ENCODE data around the gene PTPRT.
"Not testable (repeated sequence)": the region's sequence is repeated elsewhere in the genome, so short reads cannot be mapped to it uniquely, and the experiment has no call there.

Gene PTPRT

DNA sequence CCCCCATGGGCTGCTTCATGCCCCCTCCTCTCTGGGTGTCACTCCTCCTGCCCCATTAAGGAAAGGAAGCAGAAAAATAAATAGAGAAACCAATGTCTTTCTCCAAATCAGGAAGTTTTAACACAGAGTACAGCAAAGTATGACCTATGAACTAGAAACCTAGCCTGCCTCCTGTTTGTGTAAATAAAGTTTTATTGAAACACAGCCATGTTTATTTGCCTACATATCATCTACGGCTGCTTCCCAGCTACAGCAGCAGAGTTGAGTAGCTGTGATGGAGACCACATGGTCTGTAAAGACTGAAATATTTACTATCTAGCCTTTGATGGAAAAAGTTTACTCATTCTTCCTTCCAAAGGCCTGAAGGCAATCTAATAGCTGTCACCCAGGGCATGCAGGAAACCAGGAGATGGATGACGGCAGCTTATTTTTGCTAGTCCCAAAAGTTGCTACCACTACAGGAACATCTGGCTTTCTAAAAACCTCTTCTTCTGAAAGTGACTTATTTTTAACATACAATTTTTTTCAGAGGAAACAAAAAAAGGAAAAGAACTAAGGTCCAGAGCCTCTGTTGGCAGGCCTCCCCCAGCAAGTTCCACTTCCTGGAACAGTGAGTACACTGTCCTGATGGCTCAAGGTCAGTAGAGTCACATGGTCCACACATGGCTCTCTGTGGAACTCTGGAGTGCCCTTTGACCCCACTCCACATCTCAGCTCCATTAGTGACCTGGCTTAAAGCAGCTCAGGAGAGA lies 287.8 kb downstream of the PTPRT start:
- no peak for DNase-seq

DNA sequence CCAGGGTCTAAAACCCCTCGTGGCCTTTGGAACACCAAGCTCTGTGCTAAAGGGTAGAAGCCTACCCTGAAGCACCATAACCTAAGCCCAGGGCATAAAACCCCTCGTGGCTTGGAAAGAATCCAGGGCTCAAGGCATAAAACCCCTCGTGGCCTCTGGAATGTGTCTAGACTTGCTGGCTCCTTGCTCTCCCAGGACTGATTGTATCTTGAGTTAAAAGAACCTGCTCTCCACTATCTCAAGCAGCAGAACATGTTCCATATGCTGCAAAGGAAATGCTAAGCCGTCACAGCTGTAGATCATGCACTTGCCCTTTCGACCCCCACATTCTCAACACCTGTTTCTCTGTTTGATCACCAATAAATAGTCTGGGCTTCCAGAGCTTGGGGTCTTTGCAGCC lies 288.9 kb downstream of the PTPRT start:
- DNase-seq: not testable (repeated sequence)

GRCh38 chr20:42895020-42895419 lies 294.7 kb downstream of the PTPRT start:
- DNase-seq: no peak

DNA sequence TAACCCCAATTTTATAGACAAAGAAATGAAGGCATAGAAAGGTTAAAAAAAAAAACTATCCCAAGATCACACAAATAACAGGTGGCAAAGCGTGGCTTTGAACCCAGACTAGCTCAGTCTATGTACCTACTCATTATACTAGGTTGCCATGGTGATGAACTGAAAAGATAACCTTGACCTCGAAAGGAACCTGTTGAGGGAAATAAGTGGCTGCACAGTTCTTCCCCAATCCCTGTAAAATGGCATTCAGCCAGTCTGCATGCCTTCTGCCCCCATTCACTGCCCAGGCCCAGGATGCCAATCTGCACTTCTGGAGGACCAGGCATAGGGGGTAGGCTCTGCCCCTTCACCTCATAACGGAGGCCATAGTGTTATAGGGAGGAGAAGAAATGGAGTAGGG lies 295.2 kb downstream of the PTPRT start:
- no peak for DNase-seq

DNA sequence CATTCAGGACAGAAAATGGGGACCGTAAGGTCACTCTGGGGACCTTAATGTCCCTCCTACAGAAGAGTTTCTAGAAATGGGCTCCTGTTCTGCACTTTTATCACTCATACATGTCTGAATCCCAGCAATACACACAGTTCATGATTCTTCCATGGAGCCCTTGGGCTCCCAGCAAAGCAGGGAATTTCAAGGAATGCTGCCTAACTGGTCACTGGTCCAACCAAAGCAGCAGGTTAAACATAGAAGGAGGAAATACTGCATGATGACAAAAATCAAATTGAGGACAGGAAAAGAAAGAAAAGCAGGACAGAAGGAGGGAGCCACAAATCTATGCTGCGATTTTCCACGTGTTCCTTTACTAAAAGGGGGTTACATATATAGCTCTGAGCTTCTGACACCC lies 300.2 kb downstream of the PTPRT start:
- no peak for DNase-seq

GRCh38 chr20:42887281-42887680 lies 302.4 kb downstream of the PTPRT start:
- DNase-seq: no peak

GRCh38 chr20:42886801-42887200 lies 302.9 kb downstream of the PTPRT start:
- DNase-seq: no peak

DNA sequence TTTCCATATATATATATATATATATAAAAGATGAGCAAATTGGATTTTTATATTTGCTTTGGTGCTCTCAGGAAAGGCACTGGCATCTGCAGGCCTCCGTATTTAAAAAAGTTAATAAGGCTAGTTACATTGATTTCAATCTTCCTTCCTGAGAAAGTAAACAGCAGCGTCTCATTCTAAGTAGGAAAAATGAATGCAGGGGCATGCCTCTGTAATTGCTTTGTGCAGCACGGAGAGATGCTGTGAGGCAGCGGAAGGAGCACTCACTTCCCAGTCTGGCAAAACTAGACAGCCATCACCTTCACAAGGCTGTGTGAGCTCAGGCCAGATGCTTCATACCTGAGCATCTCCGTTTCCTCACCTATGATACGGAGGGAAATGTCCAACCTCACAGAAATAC lies 303.7 kb downstream of the PTPRT start:
- DNase-seq: no peak

DNA sequence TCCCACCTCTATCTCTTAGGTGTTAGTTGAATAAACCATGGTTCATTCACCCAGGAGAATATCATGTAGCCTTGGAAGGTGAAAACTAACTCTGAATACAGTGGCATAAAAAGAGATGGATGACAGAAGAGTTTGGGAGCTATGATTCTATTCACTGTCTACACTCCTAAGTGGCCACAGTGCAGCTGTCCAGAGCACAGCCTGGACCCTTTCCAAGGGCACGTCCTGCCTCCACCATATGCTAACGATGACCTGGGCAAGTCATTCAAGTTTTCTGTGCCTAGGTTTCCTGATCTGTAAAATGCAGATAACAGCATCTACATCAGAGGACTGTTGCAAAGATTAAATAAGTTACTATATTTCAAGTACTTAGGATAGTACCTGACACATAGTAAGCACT lies 314.1 kb downstream of the PTPRT start:
- DNase-seq: no peak

GRCh38 chr20:42873259-42873658 lies 316.4 kb downstream of the PTPRT start:
- no peak for DNase-seq

DNA sequence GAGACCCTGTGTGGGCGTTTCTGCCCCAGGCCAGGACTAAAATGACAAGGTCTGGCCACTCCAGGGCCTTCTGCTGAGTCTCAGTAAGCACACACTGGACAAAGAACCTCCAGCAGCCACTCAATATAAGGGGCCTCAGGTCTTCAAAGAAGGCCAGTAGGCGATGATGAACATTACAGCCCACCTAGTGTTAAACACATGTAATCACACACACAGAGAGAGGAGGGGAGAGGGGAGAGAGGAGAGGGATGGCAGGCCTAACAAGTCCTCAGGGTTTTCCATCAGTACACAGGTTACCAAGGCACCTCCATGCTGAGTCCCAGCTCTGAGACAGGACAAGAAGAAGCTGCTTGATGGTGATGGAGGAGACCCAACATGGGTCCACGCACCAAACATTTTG lies 325.6 kb downstream of the PTPRT start:
- no peak for DNase-seq

DNA sequence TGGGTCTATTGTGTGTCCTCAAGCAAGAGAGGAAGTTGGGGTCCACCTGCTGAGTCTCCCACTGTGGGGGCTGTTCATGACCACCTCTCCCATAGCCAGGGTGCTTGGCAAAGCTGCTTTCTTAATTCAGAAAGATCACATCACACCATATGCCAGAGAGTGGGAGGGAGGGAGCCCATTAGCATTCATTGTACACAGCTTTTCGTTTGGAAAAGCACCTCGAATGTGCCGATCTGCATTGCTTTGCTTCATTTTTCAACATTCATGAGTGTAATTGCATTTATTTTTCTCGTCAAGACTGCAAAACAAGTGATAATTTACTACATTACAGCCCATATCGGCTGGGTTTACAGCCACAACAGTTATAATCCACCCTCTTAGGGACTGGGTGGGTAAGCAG lies 327.3 kb downstream of the PTPRT start:
- DNase-seq: no peak

DNA sequence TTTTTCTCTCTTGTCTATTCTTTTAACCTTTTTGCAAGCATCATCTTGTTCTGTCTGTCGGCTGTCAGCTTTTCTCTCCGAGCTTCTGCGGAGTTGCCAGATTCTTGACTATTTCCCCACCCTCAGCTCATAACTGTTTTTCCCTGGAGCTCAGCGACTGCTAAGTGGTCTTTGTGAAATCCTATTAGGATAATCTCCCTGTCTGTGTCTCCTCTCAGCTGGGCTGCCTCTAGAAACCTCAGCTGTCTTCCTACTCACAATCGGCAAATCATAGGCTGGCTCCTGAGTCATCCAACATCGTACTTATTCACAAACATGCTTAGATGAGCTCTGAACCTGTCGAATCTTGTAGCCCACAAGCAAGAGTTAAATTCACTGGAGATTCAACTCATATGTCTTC lies 332.3 kb downstream of the PTPRT start:
- no peak for DNase-seq

DNA sequence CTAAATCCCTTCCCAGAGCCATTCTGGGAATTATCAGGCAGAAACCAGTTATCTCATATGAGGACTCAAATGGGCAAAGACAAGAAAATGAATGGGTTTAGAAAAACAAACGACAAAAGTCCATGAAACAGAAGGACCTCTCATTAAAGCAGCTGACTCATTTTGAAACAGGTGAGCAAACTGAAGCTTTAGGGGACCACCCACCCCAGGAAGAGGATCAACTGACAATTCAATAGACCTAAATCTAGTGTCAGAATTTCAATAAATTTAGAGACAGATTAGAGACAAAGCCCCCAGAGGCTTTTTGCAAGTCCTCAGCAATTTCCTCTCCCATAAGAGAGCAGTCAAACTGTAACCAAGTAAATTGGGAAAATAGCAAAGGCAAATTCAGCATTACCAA lies 333.8 kb downstream of the PTPRT start:
- no peak for DNase-seq

DNA sequence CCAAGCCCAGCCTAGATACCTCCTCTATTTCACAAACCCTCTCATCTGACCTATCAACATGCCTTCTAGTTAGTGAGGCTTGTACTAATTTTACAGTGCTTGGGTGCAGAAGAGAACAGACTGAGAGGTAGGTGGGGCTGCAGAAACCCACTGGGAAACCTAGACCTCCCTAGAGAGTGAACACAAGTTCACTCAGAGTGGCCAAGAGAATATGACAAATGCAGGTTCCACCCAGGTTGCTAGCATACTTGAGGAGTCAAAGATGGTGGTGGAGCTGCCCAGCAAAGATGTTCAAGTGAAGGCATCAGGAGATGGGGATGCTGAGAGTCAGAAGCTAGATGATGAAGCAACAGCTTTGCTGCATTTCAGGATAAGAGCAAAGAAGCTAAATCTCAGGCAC lies 337.0 kb downstream of the PTPRT start:
- DNase-seq: no peak

DNA sequence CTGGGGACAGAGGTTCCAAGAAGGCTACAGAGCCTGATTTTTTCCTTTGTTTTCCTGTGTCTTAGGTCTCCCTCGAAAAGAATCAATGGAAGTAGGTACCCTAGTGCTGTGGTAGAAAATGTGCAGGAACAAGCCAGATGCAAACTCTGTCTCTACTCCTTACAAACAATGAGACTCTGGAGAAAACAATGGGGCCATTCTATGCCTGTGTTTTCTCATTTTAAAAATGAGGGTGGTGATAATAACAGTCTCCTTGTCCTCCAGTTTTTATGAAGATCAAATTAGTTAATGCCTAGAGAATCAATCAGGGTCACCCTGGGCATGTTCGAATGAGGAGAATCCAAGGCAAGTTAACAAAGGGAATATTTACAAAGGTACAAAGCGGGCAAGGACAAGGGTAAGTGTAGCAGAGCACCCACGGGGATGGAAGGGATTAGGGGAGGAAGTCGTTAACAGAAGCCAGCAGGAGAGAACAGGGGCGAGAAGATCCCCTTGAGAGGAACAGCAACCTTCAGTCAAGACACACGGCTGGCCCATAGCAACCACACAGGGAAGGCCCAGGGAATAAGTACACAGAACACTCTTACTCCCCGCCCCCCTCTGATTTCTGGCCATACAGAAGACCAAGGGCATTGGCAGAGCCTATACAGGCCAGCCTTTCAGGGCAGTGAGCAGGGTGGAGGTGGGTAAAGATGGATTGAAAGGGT lies 342.8 kb downstream of the PTPRT start:
- DNase-seq: no peak

GRCh38 chr20:42844751-42845150 lies 345.0 kb downstream of the PTPRT start:
- DNase-seq: no peak

GRCh38 chr20:42837456-42837855 lies 352.2 kb downstream of the PTPRT start:
- DNase-seq: no peak

DNA sequence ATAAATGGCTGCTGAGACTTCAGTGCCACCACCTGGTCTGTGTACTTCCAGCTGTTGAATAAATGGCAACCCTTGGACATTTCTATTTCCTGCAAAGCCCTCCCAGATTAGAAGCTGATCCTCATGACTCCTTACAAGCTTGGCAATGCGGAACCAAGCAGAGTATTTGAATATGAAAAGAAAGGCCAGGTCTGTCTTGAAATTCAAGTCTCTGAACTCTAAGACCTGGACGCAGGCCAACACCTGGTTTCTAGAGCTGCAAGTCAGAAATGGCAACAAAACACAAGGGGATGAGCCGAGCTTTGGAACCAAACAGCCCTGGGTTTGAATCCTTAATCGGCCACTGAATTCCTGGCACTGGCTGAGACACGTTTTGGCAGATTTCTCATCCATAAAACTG lies 353.4 kb downstream of the PTPRT start:
- DNase-seq: no peak

DNA sequence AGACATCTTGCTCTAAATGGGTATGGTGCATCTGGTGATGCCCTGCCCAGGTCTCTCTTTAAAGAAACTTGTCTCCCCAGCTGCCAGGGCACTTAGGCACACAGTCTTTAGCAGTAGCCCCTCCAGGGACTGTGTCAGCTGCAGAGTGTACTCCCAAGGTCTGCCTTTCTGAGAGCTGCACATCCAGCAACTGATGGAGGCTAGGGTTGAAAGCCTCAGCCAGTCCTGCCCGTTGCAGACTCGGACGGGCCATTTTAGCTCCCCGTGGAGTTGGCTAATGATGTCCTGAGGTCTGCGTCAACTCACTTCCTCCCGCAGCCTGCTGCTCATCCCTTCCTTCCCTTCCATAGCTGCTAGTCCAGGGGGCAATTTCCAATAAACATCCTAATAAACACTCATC lies 381.8 kb downstream of the PTPRT start:
- DNase-seq: no peak

DNA sequence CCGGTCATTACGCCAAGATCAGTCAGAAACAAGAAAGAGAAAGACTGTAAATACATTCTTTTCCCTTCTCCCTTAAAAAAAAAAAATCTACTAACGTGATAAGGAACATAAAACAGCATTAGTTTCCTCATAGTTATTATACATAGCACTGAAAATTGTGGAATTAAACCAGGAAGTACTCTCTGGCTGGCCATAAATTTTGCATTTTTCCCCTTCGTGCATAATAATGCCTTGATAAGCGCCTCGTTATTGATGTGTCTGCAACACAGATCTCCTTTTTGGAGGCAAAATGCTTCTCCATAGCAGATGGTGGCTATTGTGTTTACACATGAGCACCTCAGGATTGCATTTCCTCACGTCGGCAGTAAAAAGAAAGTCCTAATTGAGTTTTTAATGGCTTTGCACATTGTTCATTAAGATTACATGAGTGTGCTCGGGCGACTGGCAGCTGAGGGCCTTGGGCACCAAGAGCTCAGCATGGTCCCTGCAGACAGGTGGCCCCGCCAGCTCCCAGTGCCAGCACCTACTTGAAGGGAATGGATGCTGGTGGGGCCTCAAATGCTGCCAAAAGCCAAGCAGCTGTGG lies 394.5 kb downstream of the PTPRT start:
- DNase-seq: no peak

DNA sequence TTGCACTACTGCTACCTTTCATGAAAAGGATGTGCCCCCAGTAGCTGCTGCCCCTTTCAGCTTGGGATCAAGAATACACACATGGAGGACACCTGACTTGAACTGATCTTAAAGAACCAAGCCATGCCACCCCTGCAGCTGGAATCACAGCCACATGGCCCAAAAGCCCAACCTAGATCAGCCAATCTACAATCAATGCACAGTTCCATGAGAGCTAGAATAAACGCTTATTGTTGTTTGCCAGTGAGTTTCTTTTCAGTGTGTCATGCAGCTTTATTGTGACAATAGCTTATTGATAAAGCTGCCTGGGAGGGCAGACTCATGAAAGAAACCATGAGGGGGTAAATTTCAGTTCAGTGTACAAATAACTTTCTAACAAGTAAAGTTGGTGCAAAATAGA lies 397.7 kb downstream of the PTPRT start:
- no peak for DNase-seq

GRCh38 chr20:42790111-42790510 lies 399.6 kb downstream of the PTPRT start:
- DNase-seq: no peak

GRCh38 chr20:42788707-42789106 lies 401.0 kb downstream of the PTPRT start:
- DNase-seq: no peak

All from NCI-H1694 (cell line).